Measurements from ENCODE around the gene PSME2. TPM values are rescaled to one million over a fixed set of nuclear protein-coding genes. Genes with fewer than 3 reads are reported as not detected.

PSME2 gene
- total and polyA plus RNA-seq, 9 of the 15 experiments (the other 6 are each of a cell fraction or from before 2014, with no cell fraction given), result 111 to 579 (median 159) TPM

DNA sequence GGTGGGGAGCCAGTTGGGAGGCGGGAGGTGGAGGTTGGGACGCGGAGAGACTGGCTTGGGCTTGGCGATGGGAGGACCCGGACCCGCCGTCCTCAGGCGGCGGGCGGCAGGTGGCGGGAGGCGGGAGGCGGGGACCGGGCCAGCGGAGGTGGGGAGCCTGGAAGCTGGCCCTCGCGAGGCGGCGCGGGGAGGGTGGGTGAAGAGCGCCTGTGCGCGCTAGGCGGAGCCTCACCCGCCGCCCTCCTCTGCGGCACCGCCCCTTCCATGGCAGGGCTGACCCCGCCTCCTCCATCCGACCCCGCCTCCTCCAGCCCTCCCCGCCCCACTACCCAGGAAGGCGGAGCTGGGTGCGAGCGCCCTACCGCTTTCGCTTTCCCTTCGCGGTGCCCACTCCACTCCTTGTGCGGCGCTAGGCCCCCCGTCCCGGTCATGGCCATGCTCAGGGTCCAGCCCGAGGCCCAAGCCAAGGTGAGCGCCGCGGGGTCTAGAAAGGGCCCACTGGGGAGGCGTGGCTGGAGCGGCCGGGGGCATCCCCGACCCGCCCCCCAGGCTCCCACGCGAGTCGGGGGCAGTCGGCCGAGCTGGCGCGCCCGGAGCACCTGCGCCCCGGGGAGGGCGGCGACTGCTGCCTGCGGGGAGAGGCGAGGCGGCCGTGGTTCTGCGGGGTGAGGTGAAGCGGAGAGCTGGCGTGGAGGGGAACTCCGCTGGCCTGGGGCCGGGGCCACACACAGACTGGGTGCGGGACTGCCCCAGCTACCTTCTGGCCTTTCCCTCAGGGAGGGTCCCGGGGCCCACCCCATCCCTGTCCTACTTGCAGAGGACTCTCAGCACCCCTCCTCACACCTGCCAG lies 10.4 kb downstream of the PSME2 start, which contains the start of gene PSME1 (continued):
- no peak for TF ChIP-seq ZNF449 (CRISPR knock-in tag; IDR thresholded peaks at IDR 0.05)
- TF ChIP-seq GATAD2A (IDR thresholded peaks at IDR 0.05), result no peak; the same call in 1 of the 2 replicates
- TF ChIP-seq ZNF263 (CRISPR knock-in tag; IDR thresholded peaks at IDR 0.05; ENCODE audit: borderline replicate concordance), result 0 out of 2 replicates have a peak, but pooled peaks have one; percentile 44
- no peak for TF ChIP-seq XRCC4 (IDR thresholded peaks at IDR 0.05; ENCODE audit: extremely low read depth, insufficient read depth, insufficient read length)
- TF ChIP-seq ZNF311 (CRISPR knock-in tag; IDR thresholded peaks at IDR 0.05), result no peak
- TF ChIP-seq MTF1 (CRISPR knock-in tag; IDR thresholded peaks at IDR 0.05; ENCODE audit: borderline replicate concordance), result no peak
- TF ChIP-seq SREBF1 (IDR thresholded peaks at IDR 0.05; ENCODE audit: borderline replicate concordance, low read depth, low read length), result no peak
- no peak for TF ChIP-seq ZNF79 (CRISPR knock-in tag; IDR thresholded peaks at IDR 0.05; ENCODE audit: low read depth)
- TF ChIP-seq COPS2 (conservative IDR thresholded peaks at IDR 0.05), result no peak
- TF ChIP-seq NCOA2 (IDR thresholded peaks at IDR 0.05; ENCODE audit: partially characterized antibody in 2 of 2), result no peak
- no peak for TF ChIP-seq YBX1 (IDR thresholded peaks at IDR 0.05)
- TF ChIP-seq, protein P1, sequence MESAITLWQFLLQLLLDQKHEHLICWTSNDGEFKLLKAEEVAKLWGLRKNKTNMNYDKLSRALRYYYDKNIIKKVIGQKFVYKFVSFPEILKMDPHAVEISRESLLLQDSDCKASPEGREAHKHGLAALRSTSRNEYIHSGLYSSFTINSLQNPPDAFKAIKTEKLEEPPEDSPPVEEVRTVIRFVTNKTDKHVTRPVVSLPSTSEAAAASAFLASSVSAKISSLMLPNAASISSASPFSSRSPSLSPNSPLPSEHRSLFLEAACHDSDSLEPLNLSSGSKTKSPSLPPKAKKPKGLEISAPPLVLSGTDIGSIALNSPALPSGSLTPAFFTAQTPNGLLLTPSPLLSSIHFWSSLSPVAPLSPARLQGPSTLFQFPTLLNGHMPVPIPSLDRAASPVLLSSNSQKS (CRISPR knock-in tag; IDR thresholded peaks at IDR 0.05), result no peak
- TF ChIP-seq NKRF (IDR thresholded peaks at IDR 0.05; ENCODE audit: borderline replicate concordance), result peak; percentile 42; the same call in 1 of the 2 replicates
- no peak for TF ChIP-seq THRA (IDR thresholded peaks at IDR 0.05)
- TF ChIP-seq NCOR1 (IDR thresholded peaks at IDR 0.05), result no peak
- peak; percentile 74; the same call in 1 of the 2 replicates for TF ChIP-seq PHF8 (IDR thresholded peaks at IDR 0.05; ENCODE audit: borderline replicate concordance, low read length)
- TF ChIP-seq EZH2 (IDR thresholded peaks at IDR 0.05; ENCODE audit: borderline replicate concordance, low read depth, low read length), result no peak
- no peak for TF ChIP-seq FOXM1 (IDR thresholded peaks at IDR 0.05; ENCODE audit: low read depth)
- TF ChIP-seq FOXM1 (CRISPR knock-in tag; IDR thresholded peaks at IDR 0.05; ENCODE audit: low read depth), result no peak
- TF ChIP-seq ILK (tag; IDR thresholded peaks at IDR 0.05; ENCODE audit: borderline replicate concordance, low read depth), result no peak
- TF ChIP-seq ZNF699 (CRISPR knock-in tag; IDR thresholded peaks at IDR 0.05; ENCODE audit: insufficient replicate concordance), result no peak

Measured in K562 (cell line).